H1 (cell line): ENCODE data around the gene RALGAPB. TPM values are rescaled to one million over a fixed set of nuclear protein-coding genes. Genes with fewer than 3 reads are reported as not detected.

Experiments
- CTCF ChIA-PET: fragments of 300-600 bp; sonication (Branson Sonifier 250); formaldehyde crosslinking; loops from one replicate; lab custom pipeline; 2021; ENCODE audit not compliant: partially characterized antibody; lab: Charles Lee
- POLR2A ChIA-PET: fragments of 300-600 bp; sonication (Branson Sonifier 250); formaldehyde crosslinking; loops from one replicate; lab custom pipeline; 2021; ENCODE audit warnings: inconsistent platforms; ENCODE audit not compliant: partially characterized antibody; lab: Charles Lee
- DNase-seq, 2 experiments: peaks; one replicate each; pipeline versions ENCODE4 v3.0.0 to v3.0.0-alpha.2; 2010 to 2022; ENCODE audit warnings: low spot score in 2 of 2, low read depth in 1 of 2, mixed read lengths in 1 of 2
- FAIRE-seq: peaks from 2 replicates; lab custom pipeline; 2011; peaks lifted over from hg19 to GRCh38; lab: Jason Lieb, UNC
- H2AFZ ChIP-seq: 2 replicates; pipeline ENCODE4 v1.8.1; 2012; ENCODE audit warnings: low read length, inconsistent platforms
- H2AK5ac ChIP-seq: 2 replicates; pipeline ENCODE4 v1.6.1; 2013; ENCODE audit warnings: low read depth, low read length
- H2BK120ac ChIP-seq: replicated peaks from 2 replicates; pipeline ENCODE3; 2013; ENCODE audit warnings: low read depth, low read length, inconsistent platforms
- H2BK12ac ChIP-seq: 2 replicates; pipeline ENCODE4 v1.6.1; 2013; ENCODE audit warnings: low read depth, low read length
- H2BK15ac ChIP-seq: 2 replicates; pipeline ENCODE4 v1.6.1; 2013; ENCODE audit warnings: low read length
- H2BK20ac ChIP-seq: 2 replicates; pipeline ENCODE4 v1.6.1; 2013; ENCODE audit warnings: low read length
- H2BK5ac ChIP-seq: 2 replicates; pipeline ENCODE4 v1.6.1; 2013; ENCODE audit warnings: low read depth, low read length
- H3K14ac ChIP-seq: 2 replicates; pipeline ENCODE4 v1.6.1; 2013; ENCODE audit warnings: inconsistent platforms; ENCODE audit not compliant: insufficient read length
- H3K18ac ChIP-seq: 2 replicates; pipeline ENCODE4 v1.6.1; 2013; ENCODE audit warnings: low read length; ENCODE audit errors: extremely low read depth
- H3K23ac ChIP-seq: 2 replicates; pipeline ENCODE4 v1.6.1; 2013; ENCODE audit warnings: inconsistent platforms; ENCODE audit not compliant: insufficient read length
- H3K23me2 ChIP-seq: 2 replicates; pipeline ENCODE4 v1.6.1; 2013; ENCODE audit warnings: low read depth, low read length
- H3K27ac ChIP-seq: 2 replicates; pipeline ENCODE4 v1.6.1; 2011; ENCODE audit warnings: low read depth, low read length, inconsistent platforms
- H3K27me3 ChIP-seq, 4 experiments: replicated peaks in 1 of 4; 1 replicate in 1 of 4; 2 replicates in 3 of 4; pipeline versions ENCODE4 v1.6.1 to v1.8.1; 2011 to 2013; ENCODE audit warnings: low read length in 3 of 4, mild to moderate bottlenecking in 3 of 4, inconsistent platforms in 2 of 4, mixed read lengths in 2 of 4, moderate library complexity in 1 of 4; ENCODE audit not compliant: control insufficient read depth in 3 of 4, insufficient read depth in 3 of 4; ENCODE audit errors: extremely low read depth in 1 of 4
- H3K36me3 ChIP-seq, 4 experiments: 2 replicates each; pipeline versions ENCODE4 v1.6.1 to v1.8.1; 2011 to 2013; ENCODE audit warnings: mild to moderate bottlenecking in 4 of 4, low read length in 3 of 4, moderate library complexity in 2 of 4, control low read depth in 1 of 4, inconsistent platforms in 1 of 4; ENCODE audit not compliant: insufficient read depth in 4 of 4, control insufficient read depth in 2 of 4
- H3K4ac ChIP-seq: replicated peaks from 2 replicates; pipeline ENCODE3; 2013; ENCODE audit warnings: low read length, low read depth, mixed read lengths, inconsistent platforms; ENCODE audit not compliant: insufficient read length
- H3K4me1 ChIP-seq, 4 experiments: replicated peaks in 1 of 4; 1 replicate in 1 of 4; 2 replicates in 3 of 4; pipeline versions ENCODE4 v1.6.1 to v1.8.1; 2011 to 2013; ENCODE audit warnings: low read length in 3 of 4, inconsistent platforms in 2 of 4, mixed read lengths in 1 of 4; ENCODE audit not compliant: insufficient read depth in 4 of 4, control insufficient read depth in 3 of 4
- H3K4me2 ChIP-seq, 2 experiments: 2 replicates each; pipeline versions ENCODE4 v1.6.1 to v1.8.1; 2011 to 2013; ENCODE audit warnings: low read depth in 2 of 2, low read length in 2 of 2, control low read depth in 1 of 2, inconsistent platforms in 1 of 2, mild to moderate bottlenecking in 1 of 2; ENCODE audit not compliant: insufficient read depth in 1 of 2
- H3K4me3 ChIP-seq, 4 experiments: fragments of 200-600, 300-600 bp in 1 of 4; sonication (generic), shearing (Covaris generic), sonication (Bioruptor Twin) in 1 of 4; 2 replicates each; pipeline versions ENCODE4 v1.5.1 to v1.8.1; 2011 to 2016; ENCODE audit warnings: low read length in 4 of 4, low read depth in 3 of 4, control low read depth in 2 of 4, inconsistent platforms in 2 of 4, mild to moderate bottlenecking in 2 of 4, mixed read lengths in 1 of 4, moderate library complexity in 1 of 4; ENCODE audit not compliant: insufficient read depth in 2 of 4; ENCODE audit errors: extremely low read depth in 1 of 4
- H3K56ac ChIP-seq: replicated peaks from 2 replicates; pipeline ENCODE3; 2013; ENCODE audit warnings: low read depth, mild to moderate bottlenecking, mixed read lengths, low read length, inconsistent platforms; ENCODE audit not compliant: insufficient read length
- H3K79me1 ChIP-seq: 2 replicates; pipeline ENCODE4 v1.6.1; 2013; ENCODE audit warnings: low read depth, low read length, control low read depth
- H3K79me2 ChIP-seq, 2 experiments: 2 replicates each; pipeline versions ENCODE4 v1.6.1 to v1.8.1; 2012 to 2013; ENCODE audit warnings: low read length in 2 of 2, mild to moderate bottlenecking in 2 of 2, inconsistent platforms in 1 of 2; ENCODE audit not compliant: insufficient read depth in 2 of 2, control insufficient read depth in 1 of 2
- H3K9ac ChIP-seq, 4 experiments: replicated peaks in 1 of 4; 1 replicate in 1 of 4; 2 replicates in 3 of 4; pipeline versions ENCODE4 v1.6.1 to v1.8.1; 2011 to 2013; ENCODE audit warnings: low read depth in 3 of 4, low read length in 3 of 4, control low read depth in 2 of 4, mild to moderate bottlenecking in 2 of 4, moderate library complexity in 2 of 4, inconsistent platforms in 1 of 4; ENCODE audit errors: extremely low read depth in 1 of 4
- H3K9me3 ChIP-seq, 2 experiments: 2 replicates each; pipeline versions ENCODE4 v1.6.1 to v1.8.1; 2012 to 2013; ENCODE audit warnings: mild to moderate bottlenecking in 2 of 2, moderate library complexity in 2 of 2, control low read depth in 1 of 2, inconsistent platforms in 1 of 2, low read depth in 1 of 2, low read length in 1 of 2, mixed read lengths in 1 of 2; ENCODE audit not compliant: insufficient read depth in 2 of 2
- H4K20me1 ChIP-seq, 2 experiments: replicated peaks in 1 of 2; 2 replicates each; pipeline versions ENCODE3 to v1.8.1; 2011 to 2013; ENCODE audit warnings: inconsistent platforms in 2 of 2, low read length in 2 of 2, mild to moderate bottlenecking in 1 of 2; ENCODE audit not compliant: insufficient read depth in 2 of 2, control insufficient read depth in 1 of 2
- H4K5ac ChIP-seq: 2 replicates; pipeline ENCODE4 v1.6.1; 2013; ENCODE audit warnings: low read length, low read depth, mixed read lengths, inconsistent platforms; ENCODE audit not compliant: insufficient read length
- H4K8ac ChIP-seq: 2 replicates; pipeline ENCODE4 v1.8.0; 2013; ENCODE audit warnings: mild to moderate bottlenecking, moderate library complexity, low read length, inconsistent platforms; ENCODE audit not compliant: insufficient read depth; ENCODE audit errors: extremely low read depth
- H4K91ac ChIP-seq: replicated peaks from 2 replicates; pipeline ENCODE3; 2013; ENCODE audit warnings: low read length, mixed read lengths, inconsistent platforms; ENCODE audit not compliant: insufficient read length
- ATF3 ChIP-seq: IDR thresholded peaks from 2 replicates; pipeline ENCODE4 v1.6.1; 2011; ENCODE audit warnings: low read depth, mild to moderate bottlenecking, low read length; ENCODE audit not compliant: insufficient read depth
- CBX5 ChIP-seq: fragments of 300-800, 300-1000 bp; sonication (generic); IDR thresholded peaks from 2 replicates; pipeline ENCODE4 v1.7.1; 2016; ENCODE audit warnings: antibody characterized with exemption, low read length, low read depth
- CBX8 ChIP-seq: fragments of 300-800, 300-1000 bp; sonication (generic); IDR thresholded peaks from 2 replicates; pipeline ENCODE4 v1.7.1; 2016; ENCODE audit warnings: low read depth, low read length, borderline replicate concordance
- EGR1 ChIP-seq: IDR thresholded peaks from 2 replicates; pipeline ENCODE4 v1.6.1; 2011; ENCODE audit warnings: low read depth, low read length, borderline replicate concordance
- EP300 ChIP-seq, 2 experiments: IDR thresholded peaks; 1 replicate in 1 of 2; 2 replicates in 1 of 2; pipeline ENCODE4 v1.6.1; 2011 to 2012; ENCODE audit warnings: low read depth in 2 of 2, low read length in 2 of 2, mild to moderate bottlenecking in 2 of 2, borderline replicate concordance in 1 of 2, inconsistent platforms in 1 of 2, moderate library complexity in 1 of 2
- EZH2 ChIP-seq: fragments of 200-600 bp; sonication (generic); IDR thresholded peaks from 2 replicates; pipeline ENCODE4 v1.7.1; 2012; ENCODE audit warnings: low read depth, mild to moderate bottlenecking, moderate library complexity, low read length, inconsistent platforms; ENCODE audit not compliant: severe bottlenecking
- RBBP5 ChIP-seq: IDR thresholded peaks from 2 replicates; pipeline ENCODE4 v1.7.1; 2012; ENCODE audit warnings: low read depth, mild to moderate bottlenecking, inconsistent platforms, low read length, moderate library complexity, borderline replicate concordance
- RXRA ChIP-seq: IDR thresholded peaks from 2 replicates; pipeline ENCODE4 v1.6.1; 2011; ENCODE audit warnings: low read depth, mild to moderate bottlenecking, low read length, moderate library complexity; ENCODE audit not compliant: insufficient read depth
- TAF7 ChIP-seq: optimal IDR thresholded peaks from 2 replicates; pipeline ENCODE3; 2011; ENCODE audit warnings: low read depth, mild to moderate bottlenecking, inconsistent platforms, low read length, moderate library complexity, borderline replicate concordance
- WGBS, 2 experiments: shearing (Covaris generic) in 1 of 2; methylation state at CpG; one replicate each; pipeline versions ENCODE4 v1.1.6 to v1.1.7; 2013 to 2015; ENCODE audit warnings: low lambda C conversion rate in 2 of 2, mixed read lengths in 2 of 2, inconsistent platforms in 1 of 2, low coverage in 1 of 2, missing lambda C conversion rate in 1 of 2; ENCODE audit not compliant: insufficient replicate concordance in 2 of 2, insufficient coverage in 1 of 2, insufficient read length in 1 of 2; ENCODE audit errors: extremely low coverage in 1 of 2, missing lambda C conversion rate in 1 of 2; 5-methylcytosine and 5-hydroxymethylcytosine counted together
- polyA plus RNA-seq, 7 experiments: library from polyadenylated mRNA; depleted of rRNA in 3 of 7; stranded (reverse) in 5 of 7; unstranded in 2 of 7; fragments of >200 nt in 5 of 7; fragments of 200-250 nt in 2 of 7; gene quantifications; 1 replicate in 5 of 7; 2 replicates in 1 of 7; 4 replicates in 1 of 7; pipeline versions ENCODE4 v1.2.1 to v1.2.3, GENCODE V29; 2011 to 2013; ENCODE audit warnings: missing spikeins in 2 of 7, mixed read lengths in 2 of 7
- total RNA-seq: library from RNA; stranded (reverse); fragmentation: NEBNext Ultra II Directional; extraction: Animal tissue kit (Norgen Biotek cat#: 25700); gene quantifications from 2 replicates; pipeline ENCODE4 v1.2.1, GENCODE V29; 2021

The RALGAPB gene
- total and polyA plus RNA-seq, 2 of the 8 experiments (the other 6 are each of a cell fraction or from before 2014, with no cell fraction given) = 10.6 to 35.1 TPM

- Histone ChIP-seq H3K56ac (no peak within 1 kb of the TSS), H3K79me2 (no peaks in the 10 kb centered on the region), H4K20me1 (no peaks in the 10 kb centered on the region), H3K79me1 (no peaks in the 10 kb centered on the region), H4K8ac (no peak within 1 kb of the TSS), H3K4ac (peak within 1 kb of the TSS; percentile 74), H3K4me3 (peak within 1 kb of the TSS; percentile 9 to 56 (median 30); a peak in 7 of 8 replicates), H3K27ac (no peak within 1 kb of the TSS; the same call in 1 of the 2 replicates), H3K23me2 (peaks cover 8% of the 10 kb centered on the region; the same call in 1 of the 2 replicates), H2BK120ac (peak within 1 kb of the TSS; percentile 30), H2AK5ac (no peak within 1 kb of the TSS), H4K5ac (peak within 1 kb of the TSS; percentile 5), H3K14ac (no peak within 1 kb of the TSS), H3K27me3 (peaks cover 0 to 9% (median 4%) of the 10 kb centered on the region in 4 experiments; a peak in 4 of 7 replicates), H3K23ac (no peak within 1 kb of the TSS), H3K9me3 (no peaks in the 10 kb centered on the region), H3K36me3 (no peaks in the 10 kb centered on the region), H2BK15ac (no peak within 1 kb of the TSS), H3K18ac (no peak within 1 kb of the TSS), H2BK5ac (no peak within 1 kb of the TSS; the same call in 1 of the 2 replicates), H3K4me1 (peaks cover 0 to 16% (median 12%) of the 10 kb centered on the region in 4 experiments; a peak in 6 of 7 replicates), H3K9ac (no peak within 1 kb of the TSS), H2BK12ac (no peak within 1 kb of the TSS), H3K4me2 (peak within 1 kb of the TSS; percentile 64 to 76), H2BK20ac (no peak within 1 kb of the TSS; the same call in 1 of the 2 replicates), H4K91ac (peak within 1 kb of the TSS; percentile 46), H2AFZ (peak within 1 kb of the TSS; percentile 51; the same call in 1 of the 2 replicates)
- POLR2A ChIA-PET = no interaction called here
- CTCF ChIA-PET = interaction anchor here (1.3 kb wide), 1 partner anchor 14 kb away, joined by 3 read pairs; no protein-coding TSS in a partner anchor
- DNase-seq (peak in 1 of 2 experiments; percentile 72), FAIRE-seq (no peak)
- WGBS, 2 experiments = 12% methylated on average over 41 of the region's 42 CpGs; no CpG with 5 or more reads in 1 of the 2 experiments
- TF ChIP-seq CBX8 (no peak), CBX5 (no peak), EZH2 (no peak), EGR1 (peak; percentile 85), RBBP5 (0 out of 2 replicates have a peak, but pooled peaks have one; percentile 2), EP300 (IDR thresholded peaks at IDR 0.05; ENCODE audit: borderline replicate concordance in 1 of 2, low read depth in 2 of 2, low read length in 2 of 2) (no peak), TAF7 (no peak), ATF3 (no peak), RXRA (no peak)
These were observed 128.9 kb downstream of the RALGAPB start, which contains the start of gene ARHGAP40 for GRCh38 chr20:38601216-38602184. TSS of gene ARHGAP40 (plus strand) at chr20:38601809.
